ENCODE data around the gene DDX23.
"Not testable (repeated sequence)": the region's sequence is repeated elsewhere in the genome, so short reads cannot be mapped to it uniquely, and the experiment has no call there.

Gene DDX23

DNA sequence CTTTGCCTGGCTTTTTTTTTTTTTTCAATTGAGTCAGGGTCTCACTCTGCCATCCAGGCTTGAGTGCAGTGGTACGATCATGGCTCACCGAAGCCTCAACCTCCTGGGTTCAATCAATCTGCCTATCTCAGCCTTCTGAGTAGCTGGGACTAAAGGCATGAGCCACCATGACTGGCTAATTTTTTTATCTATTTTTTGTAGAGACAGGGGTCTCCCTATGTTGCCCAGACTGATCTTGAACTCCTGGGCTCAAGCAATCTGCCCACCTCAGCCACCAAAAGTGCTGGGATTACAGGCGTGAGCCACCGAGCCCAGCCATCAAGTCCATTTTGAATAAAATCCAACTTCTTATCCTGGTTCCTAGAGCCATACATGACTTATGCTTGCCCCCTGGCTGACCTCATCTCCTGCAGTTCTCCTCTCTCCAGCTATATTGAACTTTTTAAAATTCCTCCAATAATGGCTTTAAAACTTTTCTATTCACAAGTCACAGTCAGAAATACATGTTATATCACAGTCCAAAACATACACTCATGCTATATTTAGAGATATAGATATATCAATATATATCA lies 24.1 kb upstream of the DDX23 start:
- no peak for DNase-seq
- Histone ChIP-seq H2BK12ac (ENCODE audit: low read length) (no peak overlapping the region), H3K9me3 (ENCODE audit: insufficient read depth, low read depth, low read length) (no peaks in the 10 kb centered on the region), H3K14ac (ENCODE audit: low read length) (no peak overlapping the region), H2AFZ (ENCODE audit: insufficient read depth, low read length, poor library complexity) (no peak overlapping the region), H3K79me2 (ENCODE audit: control insufficient read depth, insufficient read depth, low read length, poor library complexity) (no peaks in the 10 kb centered on the region), H3K79me1 (ENCODE audit: low read length) (no peaks in the 10 kb centered on the region), H3K9ac (ENCODE audit: low read length) (no peak overlapping the region), H3K27me3 (ENCODE audit: insufficient read depth, low read length) (no peaks in the 10 kb centered on the region), H3K4ac (ENCODE audit: low read depth, low read length) (no peak overlapping the region), H3K4me1 (ENCODE audit: control insufficient read depth in 1 of 2, insufficient read depth in 2 of 2, low read length in 2 of 2) (peaks cover 0 to 2% of the 10 kb centered on the region in 2 experiments), H3K23ac (ENCODE audit: low read length) (no peak overlapping the region), H2AK5ac (ENCODE audit: low read length) (no peak overlapping the region), H4K91ac (ENCODE audit: low read depth, low read length) (no peak overlapping the region), H3K4me3 (ENCODE audit: low read depth, low read length) (no peak overlapping the region), H3K36me3 (ENCODE audit: control insufficient read depth in 1 of 2, insufficient read depth in 2 of 2, low read length in 2 of 2) (no peaks in the 10 kb centered on the region), H4K12ac (ENCODE audit: low read depth, low read length) (no peak overlapping the region), H3K18ac (ENCODE audit: low read length) (no peak overlapping the region), H2BK120ac (ENCODE audit: insufficient read depth, low read length, poor library complexity) (no peak overlapping the region), H4K8ac (ENCODE audit: low read depth, low read length) (no peak overlapping the region), H2BK5ac (ENCODE audit: low read depth, low read length, poor library complexity) (no peak overlapping the region), H3K4me2 (ENCODE audit: low read length) (no peak overlapping the region), H3K27ac (ENCODE audit: low read depth, low read length) (no peak overlapping the region)
- no CpG with 5 or more reads among the region's 4 CpGs for WGBS (ENCODE audit: extremely low coverage, insufficient coverage, insufficient read length)

DNA sequence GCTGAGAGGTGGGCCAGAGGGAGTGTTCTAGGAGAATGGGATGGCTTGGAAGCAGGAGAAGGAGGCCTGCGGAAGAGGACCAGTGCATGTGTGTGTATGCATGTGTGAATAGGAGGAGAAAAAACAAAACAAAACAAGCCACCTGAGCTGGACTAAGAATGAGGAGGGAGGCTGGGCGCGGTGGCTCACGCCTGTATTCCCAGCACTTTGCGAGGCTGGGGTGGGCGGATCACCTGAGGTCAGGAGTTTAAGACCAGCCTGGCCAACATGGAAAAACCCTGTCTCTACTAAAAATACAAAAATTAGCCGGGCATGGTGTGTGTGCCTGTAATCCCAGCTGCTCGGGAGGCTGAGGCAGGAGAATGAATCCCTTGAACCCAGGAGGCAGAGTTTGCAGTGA lies 21.6 kb upstream of the DDX23 start:
- H2AFZ ChIP-seq (ENCODE audit: insufficient read depth, low read length, poor library complexity); H2BK12ac ChIP-seq (ENCODE audit: low read length); H4K8ac ChIP-seq (ENCODE audit: low read depth, low read length); H2BK5ac ChIP-seq (ENCODE audit: low read depth, low read length, poor library complexity); H3K79me1 ChIP-seq (ENCODE audit: low read length); H3K4me1 ChIP-seq (ENCODE audit: control insufficient read depth in 1 of 2, insufficient read depth in 2 of 2, low read length in 2 of 2); H3K27ac ChIP-seq (ENCODE audit: low read depth, low read length); DNase-seq; H3K14ac ChIP-seq (ENCODE audit: low read length); H3K27me3 ChIP-seq (ENCODE audit: insufficient read depth, low read length); H3K36me3 ChIP-seq (ENCODE audit: control insufficient read depth in 1 of 2, insufficient read depth in 2 of 2, low read length in 2 of 2); H3K9ac ChIP-seq (ENCODE audit: low read length); H3K18ac ChIP-seq (ENCODE audit: low read length); H3K4me3 ChIP-seq (ENCODE audit: low read depth, low read length); H3K4ac ChIP-seq (ENCODE audit: low read depth, low read length); H3K79me2 ChIP-seq (ENCODE audit: control insufficient read depth, insufficient read depth, low read length, poor library complexity); H2BK120ac ChIP-seq (ENCODE audit: insufficient read depth, low read length, poor library complexity); H3K9me3 ChIP-seq (ENCODE audit: insufficient read depth, low read depth, low read length); H4K12ac ChIP-seq (ENCODE audit: low read depth, low read length); H3K4me2 ChIP-seq (ENCODE audit: low read length); H2AK5ac ChIP-seq (ENCODE audit: low read length); H4K91ac ChIP-seq (ENCODE audit: low read depth, low read length); H3K23ac ChIP-seq (ENCODE audit: low read length): not testable (repeated sequence)
- no CpG with 5 or more reads among the region's 8 CpGs for WGBS (ENCODE audit: extremely low coverage, insufficient coverage, insufficient read length)

DNA sequence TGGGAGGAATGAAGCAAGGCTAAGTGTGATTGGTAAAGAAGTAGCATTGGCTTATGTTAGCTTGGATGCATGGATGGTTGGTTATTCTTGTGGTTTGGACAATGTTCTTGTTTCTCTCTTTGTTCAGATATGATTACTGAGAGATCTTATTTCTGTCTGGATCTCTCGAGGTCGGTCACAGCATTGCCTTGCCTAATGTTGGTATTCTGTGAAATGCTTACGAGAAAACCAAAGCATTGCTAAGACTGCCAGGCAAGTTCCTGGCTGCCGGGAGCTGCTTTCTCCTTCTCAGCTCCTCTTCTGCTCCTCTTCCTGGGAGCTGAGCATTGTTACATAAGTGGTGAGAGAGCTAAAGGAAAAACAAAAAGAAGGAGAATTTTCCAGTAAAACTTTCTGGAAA lies 21.1 kb upstream of the DDX23 start:
- WGBS (ENCODE audit: extremely low coverage, insufficient coverage, insufficient read length), result no CpG with 5 or more reads among the region's 4 CpGs
- H3K4me3 ChIP-seq (ENCODE audit: low read depth, low read length), result no peak overlapping the region
- H2BK12ac ChIP-seq (ENCODE audit: low read length), result no peak overlapping the region

DNA sequence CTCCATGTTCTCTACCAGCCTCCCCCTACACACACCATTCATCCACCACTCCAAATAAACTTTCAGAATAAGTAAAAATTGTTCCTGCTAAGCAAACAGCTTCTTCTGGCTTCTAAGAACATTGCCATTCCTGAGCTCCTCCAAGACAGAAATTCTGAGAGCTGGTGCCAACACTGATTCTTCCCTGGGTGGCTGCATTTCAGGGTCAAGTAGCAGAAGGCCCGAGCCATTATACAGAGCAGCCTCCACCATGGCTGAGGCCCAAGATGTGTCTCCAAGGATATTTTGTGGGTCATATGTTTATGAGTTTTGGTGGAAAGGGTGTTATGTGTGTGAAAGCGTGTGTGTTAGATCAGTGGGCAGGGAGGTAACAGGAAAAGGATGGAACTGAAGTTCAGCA lies 17.2 kb upstream of the DDX23 start:
- 100% methylated on average over 1 of the region's 2 CpGs for WGBS (ENCODE audit: extremely low coverage, insufficient coverage, insufficient read length)
- Histone ChIP-seq H2BK5ac (ENCODE audit: low read depth, low read length, poor library complexity) (no peak overlapping the region), H3K79me1 (ENCODE audit: low read length) (no peaks in the 10 kb centered on the region), H4K12ac (ENCODE audit: low read depth, low read length) (no peak overlapping the region), H3K4ac (ENCODE audit: low read depth, low read length) (no peak overlapping the region), H3K4me3 (ENCODE audit: low read depth, low read length) (no peak overlapping the region), H2AK5ac (ENCODE audit: low read length) (no peak overlapping the region), H3K18ac (ENCODE audit: low read length) (no peak overlapping the region), H3K79me2 (ENCODE audit: control insufficient read depth, insufficient read depth, low read length, poor library complexity) (no peaks in the 10 kb centered on the region), H4K8ac (ENCODE audit: low read depth, low read length) (no peak overlapping the region), H2BK12ac (ENCODE audit: low read length) (no peak overlapping the region), H2BK120ac (ENCODE audit: insufficient read depth, low read length, poor library complexity) (no peak overlapping the region), H2AFZ (ENCODE audit: insufficient read depth, low read length, poor library complexity) (no peak overlapping the region), H4K91ac (ENCODE audit: low read depth, low read length) (no peak overlapping the region), H3K9ac (ENCODE audit: low read length) (no peak overlapping the region), H3K27ac (ENCODE audit: low read depth, low read length) (no peak overlapping the region), H3K9me3 (ENCODE audit: insufficient read depth, low read depth, low read length) (no peaks in the 10 kb centered on the region), H3K23ac (ENCODE audit: low read length) (no peak overlapping the region), H3K27me3 (ENCODE audit: insufficient read depth, low read length) (no peaks in the 10 kb centered on the region), H3K14ac (ENCODE audit: low read length) (no peak overlapping the region), H3K36me3 (ENCODE audit: control insufficient read depth in 1 of 2, insufficient read depth in 2 of 2, low read length in 2 of 2) (no peaks in the 10 kb centered on the region), H3K4me1 (ENCODE audit: control insufficient read depth in 1 of 2, insufficient read depth in 2 of 2, low read length in 2 of 2) (peaks cover 7 to 11% of the 10 kb centered on the region in 2 experiments), H3K4me2 (ENCODE audit: low read length) (no peak overlapping the region)
- no peak for DNase-seq

More for the DNA sequence above, 21.1 kb upstream of the DDX23 start:
- Histone ChIP-seq H3K4ac (ENCODE audit: low read depth, low read length) (no peak overlapping the region), H3K27ac (ENCODE audit: low read depth, low read length) (no peak overlapping the region), H2BK120ac (ENCODE audit: insufficient read depth, low read length, poor library complexity) (no peak overlapping the region), H3K14ac (ENCODE audit: low read length) (no peak overlapping the region), H3K4me2 (ENCODE audit: low read length) (no peak overlapping the region), H3K36me3 (ENCODE audit: control insufficient read depth in 1 of 2, insufficient read depth in 2 of 2, low read length in 2 of 2) (no peaks in the 10 kb centered on the region), H3K27me3 (ENCODE audit: insufficient read depth, low read length) (no peaks in the 10 kb centered on the region), H3K9me3 (ENCODE audit: insufficient read depth, low read depth, low read length) (no peaks in the 10 kb centered on the region), H2AFZ (ENCODE audit: insufficient read depth, low read length, poor library complexity) (no peak overlapping the region), H4K12ac (ENCODE audit: low read depth, low read length) (no peak overlapping the region), H2AK5ac (ENCODE audit: low read length) (no peak overlapping the region), H3K9ac (ENCODE audit: low read length) (no peak overlapping the region), H2BK5ac (ENCODE audit: low read depth, low read length, poor library complexity) (no peak overlapping the region), H4K8ac (ENCODE audit: low read depth, low read length) (no peak overlapping the region), H3K23ac (ENCODE audit: low read length) (no peak overlapping the region), H4K91ac (ENCODE audit: low read depth, low read length) (no peak overlapping the region), H3K79me1 (ENCODE audit: low read length) (no peaks in the 10 kb centered on the region), H3K4me1 (ENCODE audit: control insufficient read depth in 1 of 2, insufficient read depth in 2 of 2, low read length in 2 of 2) (no peaks in the 10 kb centered on the region), H3K18ac (ENCODE audit: low read length) (no peak overlapping the region), H3K79me2 (ENCODE audit: control insufficient read depth, insufficient read depth, low read length, poor library complexity) (no peaks in the 10 kb centered on the region)
- DNase-seq, result no peak
